NCI-H1417 treated with DMSO at 0.1 percent for 48 hours (cell line): ENCODE data around the gene FAM162A.
"Not testable (repeated sequence)": the region's sequence is repeated elsewhere in the genome, so short reads cannot be mapped to it uniquely, and the experiment has no call there.

Experiments used
- DNase-seq: peaks from one replicate; lab custom pipeline; 2025; lab: John Stamatoyannopoulos, UW

Gene FAM162A

GRCh38 chr3:122383771-122384697, at the start of gene FAM162A:
Gene FAM162A, plus strand, starts transcription at chr3:122384182. Its CDS starts 84 bp downstream, at chr3:122384266.
- DNase-seq: peak; percentile 65

- DNase-seq: no peak
Measured at GRCh38 chr3:122342803-122343202, 41.2 kb upstream of the FAM162A start.

- DNase-seq: no peak
Measured at GRCh38 chr3:122343654-122344053, 40.3 kb upstream of the FAM162A start.

- DNase-seq: no peak
Measured at GRCh38 chr3:122349171-122349570, 34.8 kb upstream of the FAM162A start.

GRCh38 chr3:122350814-122351418, 33.1 kb upstream of the FAM162A start:
- DNase-seq: no peak

GRCh38 chr3:122351612-122352011, 32.4 kb upstream of the FAM162A start:
- no peak for DNase-seq

- no peak for DNase-seq
Measured at GRCh38 chr3:122353215-122353614, 30.8 kb upstream of the FAM162A start.

- no peak for DNase-seq
Measured at GRCh38 chr3:122353893-122354401, 30.0 kb upstream of the FAM162A start.

- DNase-seq: no peak
Measured at GRCh38 chr3:122355612-122356011, 28.4 kb upstream of the FAM162A start.

GRCh38 chr3:122356402-122356801, 27.6 kb upstream of the FAM162A start:
- peak; percentile 23 for DNase-seq

- DNase-seq: no peak
Measured at GRCh38 chr3:122357828-122358702, 25.9 kb upstream of the FAM162A start.

- DNase-seq: no peak
Measured at GRCh38 chr3:122358703-122359032, 25.3 kb upstream of the FAM162A start.

- no peak for DNase-seq
Measured at GRCh38 chr3:122362026-122362425, 22.0 kb upstream of the FAM162A start.

- DNase-seq: no peak
Measured at GRCh38 chr3:122364490-122364889, 19.5 kb upstream of the FAM162A start.

GRCh38 chr3:122365073-122365472, 18.9 kb upstream of the FAM162A start:
- DNase-seq: no peak

GRCh38 chr3:122365582-122366378, 18.2 kb upstream of the FAM162A start:
- DNase-seq: not testable (repeated sequence)

- DNase-seq: no peak
Measured at GRCh38 chr3:122366379-122366749, 17.6 kb upstream of the FAM162A start.

- no peak for DNase-seq
Measured at GRCh38 chr3:122374034-122374433, 9.9 kb upstream of the FAM162A start.

GRCh38 chr3:122377975-122378374, 6.0 kb upstream of the FAM162A start:
- no peak for DNase-seq

GRCh38 chr3:122382888-122383666, 905 bp upstream of the FAM162A start, which contains the start of gene MIX23:
Gene MIX23, minus strand, starts transcription at chr3:122383231. Its CDS starts 7 bp downstream, at chr3:122383224.
- peak; percentile 73 for DNase-seq
